ENCODE data around the gene PTGR2. TPM values are rescaled to one million over a fixed set of nuclear protein-coding genes. Genes with fewer than 3 reads are reported as not detected.
A peak's percentile ranks its signal among the peaks of the same experiment; 100 is the strongest.
"Not testable (repeated sequence)": the region's sequence is repeated elsewhere in the genome, so short reads cannot be mapped to it uniquely, and the experiment has no call there.

PTGR2 gene
- total RNA-seq, 1 experiment from 2014 or later, result 6.7 TPM

DNA sequence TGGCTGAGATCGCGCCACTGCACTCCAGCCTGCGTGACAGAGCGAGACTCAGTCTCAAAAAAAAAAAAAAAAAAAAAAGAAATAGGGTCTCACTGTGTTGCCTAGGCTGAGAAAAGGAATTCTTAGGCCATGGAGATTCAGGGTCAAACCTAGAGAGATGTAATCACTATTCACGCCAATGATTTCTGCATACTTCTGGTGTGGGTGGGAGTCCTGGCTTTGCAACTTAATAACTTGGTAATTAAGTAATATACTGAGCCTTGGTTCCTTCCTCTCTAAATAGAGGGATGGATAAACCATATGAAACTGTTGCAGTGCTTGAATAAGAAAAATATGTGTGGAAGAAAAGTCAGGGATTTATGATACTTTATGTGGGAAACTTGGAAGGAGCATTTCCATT, 37.7 kb downstream of the PTGR2 start:
- peaks cover 13% of the 10 kb centered on the region for H3K23me2 ChIP-seq (ENCODE audit: insufficient read length, low read depth, low read length, poor library complexity, severe bottlenecking)
- H3K9me3 Mint-ChIP-seq, result no peaks in the 10 kb centered on the region
- H3K27ac Mint-ChIP-seq, result peak overlapping the region in 2 of 3 experiments; percentile 34 to 68; a peak in 4 of 7 replicates
- no peak overlapping the region for H2AK5ac ChIP-seq (ENCODE audit: insufficient read length, low read length)
- no peaks in the 10 kb centered on the region for H4K20me1 ChIP-seq (ENCODE audit: control insufficient read depth, insufficient read depth, insufficient read length)
- H3K79me2 ChIP-seq (ENCODE audit: insufficient read depth, low read length), result peaks cover 10% of the 10 kb centered on the region; the same call in 1 of the 2 replicates
- no peak overlapping the region for H4K91ac ChIP-seq (ENCODE audit: insufficient read length, low read depth, low read length)
- no peak overlapping the region for H3T11ph ChIP-seq (ENCODE audit: low read length)
- no peak overlapping the region for H3K14ac ChIP-seq (ENCODE audit: insufficient read depth, low read length)
- no peak overlapping the region for H3K18ac ChIP-seq (ENCODE audit: insufficient read length, low read depth, low read length)
- H3K4me1 Mint-ChIP-seq, result peaks cover 19 to 21% of the 10 kb centered on the region in 2 experiments
- H4K8ac ChIP-seq (replicated peaks; ENCODE audit: insufficient read length, low read depth, low read length), result no peak overlapping the region
- peaks cover 5 to 15% (median 13%) of the 10 kb centered on the region in 3 experiments; a peak in 6 of 7 replicates for H3K36me3 Mint-ChIP-seq (ENCODE audit: insufficient read depth in 1 of 3, low read depth in 3 of 3)
- no peak overlapping the region for H3K4ac ChIP-seq (ENCODE audit: low read depth, low read length)
- H3K27ac ChIP-seq (ENCODE audit: insufficient read length, low read depth, low read length), result no peak overlapping the region
- no peak overlapping the region for H2BK5ac ChIP-seq (ENCODE audit: insufficient read length, low read length)
- H2BK12ac ChIP-seq (ENCODE audit: insufficient read length, low read depth, low read length), result no peak overlapping the region
- H3K4me1 ChIP-seq (ENCODE audit: insufficient read depth, low read length), result no peaks in the 10 kb centered on the region
- H3K9me3 ChIP-seq (ENCODE audit: control insufficient read depth, low read depth, low read length), result no peaks in the 10 kb centered on the region
- no peak overlapping the region for H2BK20ac ChIP-seq (ENCODE audit: low read depth, low read length, poor library complexity, severe bottlenecking)
- H3K23ac ChIP-seq (ENCODE audit: insufficient read length, low read depth, low read length), result no peak overlapping the region
- H3K27me3 Mint-ChIP-seq (ENCODE audit: low read depth), result no peaks in the 10 kb centered on the region
- peaks cover 6% of the 10 kb centered on the region for H3K79me1 ChIP-seq (ENCODE audit: insufficient read depth, low read depth, low read length, poor library complexity, severe bottlenecking)
- H3K4me2 ChIP-seq (ENCODE audit: insufficient read depth, insufficient read length, low read length), result no peak overlapping the region
- no peak overlapping the region for H2AFZ ChIP-seq (ENCODE audit: low read length)
- no CpG with 5 or more reads among the region's 5 CpGs for WGBS (ENCODE audit: extremely low coverage, insufficient read length, low lambda C conversion rate)
- H3K27me3 ChIP-seq (ENCODE audit: insufficient read depth, low read length), result no peaks in the 10 kb centered on the region
- no peak overlapping the region for H2BK120ac ChIP-seq (ENCODE audit: low read depth, low read length, poor library complexity, severe bottlenecking)
- DNase-seq, result no peak
- no peak overlapping the region for H2BK15ac ChIP-seq (ENCODE audit: low read depth, low read length)
- no peak overlapping the region for H3K4me3 Mint-ChIP-seq
- TF ChIP-seq, protein P1, sequence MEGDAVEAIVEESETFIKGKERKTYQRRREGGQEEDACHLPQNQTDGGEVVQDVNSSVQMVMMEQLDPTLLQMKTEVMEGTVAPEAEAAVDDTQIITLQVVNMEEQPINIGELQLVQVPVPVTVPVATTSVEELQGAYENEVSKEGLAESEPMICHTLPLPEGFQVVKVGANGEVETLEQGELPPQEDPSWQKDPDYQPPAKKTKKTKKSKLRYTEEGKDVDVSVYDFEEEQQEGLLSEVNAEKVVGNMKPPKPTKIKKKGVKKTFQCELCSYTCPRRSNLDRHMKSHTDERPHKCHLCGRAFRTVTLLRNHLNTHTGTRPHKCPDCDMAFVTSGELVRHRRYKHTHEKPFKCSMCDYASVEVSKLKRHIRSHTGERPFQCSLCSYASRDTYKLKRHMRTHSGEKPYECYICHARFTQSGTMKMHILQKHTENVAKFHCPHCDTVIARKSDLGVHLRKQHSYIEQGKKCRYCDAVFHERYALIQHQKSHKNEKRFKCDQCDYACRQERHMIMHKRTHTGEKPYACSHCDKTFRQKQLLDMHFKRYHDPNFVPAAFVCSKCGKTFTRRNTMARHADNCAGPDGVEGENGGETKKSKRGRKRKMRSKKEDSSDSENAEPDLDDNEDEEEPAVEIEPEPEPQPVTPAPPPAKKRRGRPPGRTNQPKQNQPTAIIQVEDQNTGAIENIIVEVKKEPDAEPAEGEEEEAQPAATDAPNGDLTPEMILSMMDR (conservative IDR thresholded peaks at IDR 0.05), result no peak
- H4K5ac ChIP-seq (ENCODE audit: insufficient read length, low read depth, low read length), result no peak overlapping the region
- H3K56ac ChIP-seq (ENCODE audit: insufficient read length, low read depth, low read length), result no peak overlapping the region
- no peak overlapping the region for H3K9ac ChIP-seq (ENCODE audit: extremely low read depth, insufficient read length, low read length)

DNA sequence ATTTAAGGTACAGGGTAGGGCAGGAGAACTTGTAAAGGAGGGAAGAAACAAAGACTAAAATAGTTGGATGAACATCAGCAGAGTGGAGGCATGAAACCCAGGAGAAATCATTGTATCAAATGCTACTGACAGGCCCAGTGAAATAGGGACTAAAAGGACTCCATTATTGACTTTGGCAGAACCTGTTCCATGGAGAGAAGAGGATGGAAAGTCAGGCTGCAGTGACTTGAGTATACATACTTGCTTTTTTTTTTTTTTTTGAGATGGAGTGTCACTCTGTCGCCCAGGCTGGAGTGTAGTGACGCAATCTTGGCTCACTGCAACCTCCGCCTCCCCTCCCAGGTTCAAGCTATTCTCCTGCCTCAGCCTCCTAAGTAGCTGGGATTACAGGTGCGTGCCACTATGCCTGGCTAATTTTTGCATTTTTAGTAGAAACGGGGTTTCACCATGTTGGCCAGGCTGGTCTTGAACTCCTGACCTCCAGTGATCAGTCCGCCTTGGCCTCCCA, 42.6 kb downstream of the PTGR2 start:
- H3K27me3 Mint-ChIP-seq (ENCODE audit: low read depth); H3K4me3 Mint-ChIP-seq; H2BK12ac ChIP-seq (ENCODE audit: insufficient read length, low read depth, low read length); H2AFZ ChIP-seq (ENCODE audit: low read length); H3K18ac ChIP-seq (ENCODE audit: insufficient read length, low read depth, low read length); H3K9me3 ChIP-seq (ENCODE audit: control insufficient read depth, low read depth, low read length); H3K27ac Mint-ChIP-seq; DNase-seq; H3K79me2 ChIP-seq (ENCODE audit: insufficient read depth, low read length); H3K23me2 ChIP-seq (ENCODE audit: insufficient read length, low read depth, low read length, poor library complexity, severe bottlenecking); H2AK5ac ChIP-seq (ENCODE audit: insufficient read length, low read length); H3K27ac ChIP-seq (ENCODE audit: insufficient read length, low read depth, low read length); H3K79me1 ChIP-seq (ENCODE audit: insufficient read depth, low read depth, low read length, poor library complexity, severe bottlenecking); H4K8ac ChIP-seq (replicated peaks; ENCODE audit: insufficient read length, low read depth, low read length); H3K56ac ChIP-seq (ENCODE audit: insufficient read length, low read depth, low read length); H4K5ac ChIP-seq (ENCODE audit: insufficient read length, low read depth, low read length); H3K14ac ChIP-seq (ENCODE audit: insufficient read depth, low read length); H3K4me1 Mint-ChIP-seq; H2BK120ac ChIP-seq (ENCODE audit: low read depth, low read length, poor library complexity, severe bottlenecking); H3K9ac ChIP-seq (ENCODE audit: extremely low read depth, insufficient read length, low read length); H2BK15ac ChIP-seq (ENCODE audit: low read depth, low read length); H3K4ac ChIP-seq (ENCODE audit: low read depth, low read length); H3K27me3 ChIP-seq (ENCODE audit: insufficient read depth, low read length); H2BK20ac ChIP-seq (ENCODE audit: low read depth, low read length, poor library complexity, severe bottlenecking); H3T11ph ChIP-seq (ENCODE audit: low read length); H3K4me1 ChIP-seq (ENCODE audit: insufficient read depth, low read length); H4K91ac ChIP-seq (ENCODE audit: insufficient read length, low read depth, low read length); H3K4me2 ChIP-seq (ENCODE audit: insufficient read depth, insufficient read length, low read length); H3K9me3 Mint-ChIP-seq; H3K23ac ChIP-seq (ENCODE audit: insufficient read length, low read depth, low read length); H2BK5ac ChIP-seq (ENCODE audit: insufficient read length, low read length); H4K20me1 ChIP-seq (ENCODE audit: control insufficient read depth, insufficient read depth, insufficient read length): not testable (repeated sequence)
- H3K36me3 Mint-ChIP-seq (ENCODE audit: insufficient read depth in 1 of 3, low read depth in 3 of 3), result peaks cover 12 to 50% (median 45%) of the 10 kb centered on the region in 3 experiments; a peak in 6 of 7 replicates
- no CpG with 5 or more reads among the region's 6 CpGs for WGBS (ENCODE audit: extremely low coverage, insufficient read length, low lambda C conversion rate)
